ENCODE measurements around the gene PIEZO2. TPM values are rescaled to one million over a fixed set of nuclear protein-coding genes. Genes with fewer than 3 reads are reported as not detected.

PIEZO2 gene
- total RNA-seq, 2 experiments from 2014 or later = not detected

- H3K27me3 Mint-ChIP-seq = no peaks in the 10 kb centered on the region
- H3K4me1 Mint-ChIP-seq = no peaks in the 10 kb centered on the region
- H3K9me3 Mint-ChIP-seq = no peaks in the 10 kb centered on the region
- no peaks in the 10 kb centered on the region for H3K36me3 Mint-ChIP-seq
- H3K4me3 Mint-ChIP-seq = no peak overlapping the region
- H3K27ac Mint-ChIP-seq = no peak overlapping the region
- no peak for DNase-seq
Observed at GRCh38 chr18:10750191-10751035, 399.0 kb downstream of the PIEZO2 start.

- H3K27me3 Mint-ChIP-seq = no peaks in the 10 kb centered on the region
- no peak for DNase-seq
- H3K9me3 Mint-ChIP-seq = no peaks in the 10 kb centered on the region
- H3K36me3 Mint-ChIP-seq = no peaks in the 10 kb centered on the region
- H3K4me1 Mint-ChIP-seq = peaks cover 2% of the 10 kb centered on the region
- no peak overlapping the region for H3K27ac Mint-ChIP-seq
- no peak overlapping the region for H3K4me3 Mint-ChIP-seq
Observed at GRCh38 chr18:10748641-10749040, 400.7 kb downstream of the PIEZO2 start.

- peaks cover 2% of the 10 kb centered on the region for H3K4me1 Mint-ChIP-seq
Observed at GRCh38 chr18:10745971-10746370, 403.4 kb downstream of the PIEZO2 start.

GRCh38 chr18:10745219-10745618, 404.1 kb downstream of the PIEZO2 start:
- H3K4me1 Mint-ChIP-seq = peaks cover 2% of the 10 kb centered on the region
- no peaks in the 10 kb centered on the region for H3K9me3 Mint-ChIP-seq
- H3K4me3 Mint-ChIP-seq = no peak overlapping the region
- no peaks in the 10 kb centered on the region for H3K27me3 Mint-ChIP-seq
- DNase-seq = no peak
- no peak overlapping the region for H3K27ac Mint-ChIP-seq
- no peaks in the 10 kb centered on the region for H3K36me3 Mint-ChIP-seq

More at GRCh38 chr18:10745971-10746370, 403.4 kb downstream of the PIEZO2 start:
- H3K4me3 Mint-ChIP-seq = no peak overlapping the region
- no peaks in the 10 kb centered on the region for H3K9me3 Mint-ChIP-seq
- H3K27ac Mint-ChIP-seq = no peak overlapping the region
- DNase-seq = no peak
- no peaks in the 10 kb centered on the region for H3K27me3 Mint-ChIP-seq
- H3K36me3 Mint-ChIP-seq = no peaks in the 10 kb centered on the region

GRCh38 chr18:10743766-10744165, 405.6 kb downstream of the PIEZO2 start:
- DNase-seq = no peak
- H3K27ac Mint-ChIP-seq = no peak overlapping the region
- no peaks in the 10 kb centered on the region for H3K9me3 Mint-ChIP-seq
- H3K27me3 Mint-ChIP-seq = no peaks in the 10 kb centered on the region
- H3K4me3 Mint-ChIP-seq = no peak overlapping the region
- H3K36me3 Mint-ChIP-seq = no peaks in the 10 kb centered on the region
- peaks cover 2% of the 10 kb centered on the region for H3K4me1 Mint-ChIP-seq

GRCh38 chr18:10739152-10739551, 410.2 kb downstream of the PIEZO2 start:
- Mint-ChIP-seq H3K27ac (peak overlapping the region; percentile 5), H3K9me3 (no peaks in the 10 kb centered on the region), H3K4me1 (peaks cover 2% of the 10 kb centered on the region), H3K27me3 (no peaks in the 10 kb centered on the region), H3K36me3 (no peaks in the 10 kb centered on the region), H3K4me3 (no peak overlapping the region)
- no peak for DNase-seq

- Mint-ChIP-seq H3K27me3 (no peaks in the 10 kb centered on the region), H3K27ac (no peak overlapping the region), H3K9me3 (no peaks in the 10 kb centered on the region), H3K4me3 (no peak overlapping the region), H3K4me1 (no peaks in the 10 kb centered on the region), H3K36me3 (no peaks in the 10 kb centered on the region)
- DNase-seq = no peak
Observed at GRCh38 chr18:10736984-10737383, 412.4 kb downstream of the PIEZO2 start.

GRCh38 chr18:10732990-10733389, 416.4 kb downstream of the PIEZO2 start:
- Mint-ChIP-seq H3K9me3 (no peaks in the 10 kb centered on the region), H3K4me1 (no peaks in the 10 kb centered on the region), H3K4me3 (no peak overlapping the region), H3K36me3 (no peaks in the 10 kb centered on the region), H3K27me3 (no peaks in the 10 kb centered on the region), H3K27ac (no peak overlapping the region)
- DNase-seq = no peak

GRCh38 chr18:10727477-10727876, 421.9 kb downstream of the PIEZO2 start:
- peaks cover 13% of the 10 kb centered on the region for H3K27me3 Mint-ChIP-seq
- H3K4me1 Mint-ChIP-seq = no peaks in the 10 kb centered on the region
- H3K4me3 Mint-ChIP-seq = no peak overlapping the region
- no peak for DNase-seq
- H3K9me3 Mint-ChIP-seq = no peaks in the 10 kb centered on the region
- no peaks in the 10 kb centered on the region for H3K36me3 Mint-ChIP-seq
- H3K27ac Mint-ChIP-seq = no peak overlapping the region

- H3K9me3 Mint-ChIP-seq = no peaks in the 10 kb centered on the region
- peaks cover 16% of the 10 kb centered on the region for H3K27me3 Mint-ChIP-seq
- H3K4me1 Mint-ChIP-seq = no peaks in the 10 kb centered on the region
- no peak overlapping the region for H3K4me3 Mint-ChIP-seq
- H3K27ac Mint-ChIP-seq = no peak overlapping the region
- no peak for DNase-seq
- no peaks in the 10 kb centered on the region for H3K36me3 Mint-ChIP-seq
Observed at GRCh38 chr18:10726198-10727068, 422.9 kb downstream of the PIEZO2 start.

GRCh38 chr18:10724666-10725065, 424.7 kb downstream of the PIEZO2 start:
- Mint-ChIP-seq H3K27me3 (peaks cover 16% of the 10 kb centered on the region), H3K4me3 (no peak overlapping the region), H3K36me3 (no peaks in the 10 kb centered on the region), H3K4me1 (no peaks in the 10 kb centered on the region), H3K9me3 (no peaks in the 10 kb centered on the region), H3K27ac (no peak overlapping the region)
- no peak for DNase-seq

GRCh38 chr18:10723496-10723895, 425.9 kb downstream of the PIEZO2 start:
- Mint-ChIP-seq H3K4me3 (no peak overlapping the region), H3K36me3 (no peaks in the 10 kb centered on the region), H3K27ac (no peak overlapping the region), H3K27me3 (peaks cover 16% of the 10 kb centered on the region), H3K4me1 (no peaks in the 10 kb centered on the region), H3K9me3 (no peaks in the 10 kb centered on the region)
- no peak for DNase-seq

- Mint-ChIP-seq H3K4me3 (no peak overlapping the region), H3K4me1 (no peaks in the 10 kb centered on the region), H3K9me3 (no peaks in the 10 kb centered on the region), H3K27ac (no peak overlapping the region), H3K27me3 (peaks cover 5% of the 10 kb centered on the region), H3K36me3 (no peaks in the 10 kb centered on the region)
- DNase-seq = no peak
Observed at GRCh38 chr18:10718809-10719208, 430.6 kb downstream of the PIEZO2 start.

GRCh38 chr18:10715791-10716190, 433.6 kb downstream of the PIEZO2 start:
- no peak for DNase-seq
- Mint-ChIP-seq H3K27me3 (no peaks in the 10 kb centered on the region), H3K36me3 (no peaks in the 10 kb centered on the region), H3K9me3 (no peaks in the 10 kb centered on the region), H3K27ac (no peak overlapping the region), H3K4me1 (no peaks in the 10 kb centered on the region), H3K4me3 (no peak overlapping the region)

- no peak overlapping the region for H3K4me3 Mint-ChIP-seq
- no peak for DNase-seq
- no peaks in the 10 kb centered on the region for H3K4me1 Mint-ChIP-seq
- no peaks in the 10 kb centered on the region for H3K9me3 Mint-ChIP-seq
- H3K27ac Mint-ChIP-seq = no peak overlapping the region
- no peaks in the 10 kb centered on the region for H3K27me3 Mint-ChIP-seq
- H3K36me3 Mint-ChIP-seq = no peaks in the 10 kb centered on the region
Observed at GRCh38 chr18:10713409-10713808, 436.0 kb downstream of the PIEZO2 start.
